ENCODE data around the gene PROCA1. TPM values are rescaled to one million over a fixed set of nuclear protein-coding genes. Genes with fewer than 3 reads are reported as not detected.

Gene PROCA1
- total and polyA plus RNA-seq, 9 of the 15 experiments (the other 6 are each of a cell fraction or from before 2014, with no cell fraction given), result 0.78 to 16.2 (median 5.6) TPM

DNA sequence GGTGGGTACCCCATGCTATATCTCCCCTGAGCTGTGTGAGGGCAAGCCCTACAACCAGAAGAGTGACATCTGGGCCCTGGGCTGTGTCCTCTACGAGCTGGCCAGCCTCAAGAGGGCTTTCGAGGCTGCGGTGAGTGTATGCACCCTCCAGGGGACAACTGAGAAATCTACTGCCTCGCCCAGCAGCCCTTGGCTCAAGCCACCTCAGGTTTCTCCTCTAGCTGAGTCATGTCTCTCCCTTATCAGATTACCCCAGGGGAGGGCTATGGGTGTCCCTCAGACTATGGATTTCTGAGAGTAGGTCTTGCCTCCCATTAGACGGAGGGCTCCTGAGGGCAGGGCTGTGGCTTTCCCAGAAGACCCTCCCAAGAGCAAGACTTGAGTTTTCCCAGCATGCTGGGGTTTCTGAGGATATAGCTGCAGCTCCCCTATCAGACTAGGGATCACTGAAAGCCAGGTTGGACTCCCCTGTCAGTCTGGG is 23.6 kb upstream of the PROCA1 start (continued):
- TF ChIP-seq ZFPM2 (CRISPR knock-in tag; IDR thresholded peaks at IDR 0.05) (no peak), ZBTB8A (IDR thresholded peaks at IDR 0.05; ENCODE audit: partially characterized antibody) (no peak), LEF1 (IDR thresholded peaks at IDR 0.05) (peak; percentile 54), CHD1 (IDR thresholded peaks at IDR 0.05; ENCODE audit: low read length) (no peak), ZNF561 (CRISPR knock-in tag; conservative IDR thresholded peaks at IDR 0.05) (no peak), U2AF1 (optimal IDR thresholded peaks at IDR 0.05; ENCODE audit: low read depth, low read length) (no peak), ZNF263 (CRISPR knock-in tag; IDR thresholded peaks at IDR 0.05; ENCODE audit: borderline replicate concordance) (no peak), MYNN (IDR thresholded peaks at IDR 0.05) (no peak; the same call in 1 of the 2 replicates), MYNN (CRISPR knock-in tag; IDR thresholded peaks at IDR 0.05) (no peak), RHOXF2B (CRISPR knock-in tag; conservative IDR thresholded peaks at IDR 0.05) (no peak), ZNF324 (CRISPR knock-in tag; IDR thresholded peaks at IDR 0.05) (no peak), KDM5B (IDR thresholded peaks at IDR 0.05; ENCODE audit: insufficient replicate concordance, low read depth, low read length) (no peak), FOXA1 (IDR thresholded peaks at IDR 0.05; ENCODE audit: borderline replicate concordance) (no peak), SNRNP70 (optimal IDR thresholded peaks at IDR 0.05; ENCODE audit: low read depth, low read length) (no peak), MED1 (CRISPR knock-in tag; IDR thresholded peaks at IDR 0.05; ENCODE audit: borderline replicate concordance) (no peak), ZNF507 (tag; conservative IDR thresholded peaks at IDR 0.05) (no peak), MTA1 (IDR thresholded peaks at IDR 0.05; ENCODE audit: borderline replicate concordance) (0 out of 2 replicates have a peak, but pooled peaks have one; percentile 14), ZNF12 (CRISPR knock-in tag; IDR thresholded peaks at IDR 0.05) (no peak), IFI16 (CRISPR knock-in tag; IDR thresholded peaks at IDR 0.05) (no peak), BDP1 (IDR thresholded peaks at IDR 0.05; ENCODE audit: insufficient read depth, insufficient read length) (no peak), GABPB2 (CRISPR knock-in tag; conservative IDR thresholded peaks at IDR 0.05) (no peak), DIDO1 (tag; IDR thresholded peaks at IDR 0.05; ENCODE audit: low read depth) (no peak)
- TF ChIP-seq, protein P1, sequence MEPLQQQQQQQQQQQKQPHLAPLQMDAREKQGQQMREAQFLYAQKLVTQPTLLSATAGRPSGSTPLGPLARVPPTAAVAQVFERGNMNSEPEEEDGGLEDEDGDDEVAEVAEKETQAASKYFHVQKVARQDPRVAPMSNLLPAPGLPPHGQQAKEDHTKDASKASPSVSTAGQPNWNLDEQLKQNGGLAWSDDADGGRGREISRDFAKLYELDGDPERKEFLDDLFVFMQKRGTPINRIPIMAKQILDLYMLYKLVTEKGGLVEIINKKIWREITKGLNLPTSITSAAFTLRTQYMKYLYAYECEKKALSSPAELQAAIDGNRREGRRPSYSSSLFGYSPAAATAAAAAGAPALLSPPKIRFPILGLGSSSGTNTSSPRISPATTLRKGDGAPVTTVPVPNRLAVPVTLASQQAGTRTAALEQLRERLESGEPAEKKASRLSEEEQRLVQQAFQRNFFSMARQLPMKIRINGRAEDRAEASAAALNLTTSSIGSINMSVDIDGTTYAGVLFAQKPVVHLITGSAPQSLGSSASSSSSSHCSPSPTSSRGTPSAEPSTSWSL (CRISPR knock-in tag; IDR thresholded peaks at IDR 0.05; ENCODE audit: borderline replicate concordance), result 0 out of 2 replicates have a peak, but pooled peaks have one; percentile 89
- TF ChIP-seq, protein P2, sequence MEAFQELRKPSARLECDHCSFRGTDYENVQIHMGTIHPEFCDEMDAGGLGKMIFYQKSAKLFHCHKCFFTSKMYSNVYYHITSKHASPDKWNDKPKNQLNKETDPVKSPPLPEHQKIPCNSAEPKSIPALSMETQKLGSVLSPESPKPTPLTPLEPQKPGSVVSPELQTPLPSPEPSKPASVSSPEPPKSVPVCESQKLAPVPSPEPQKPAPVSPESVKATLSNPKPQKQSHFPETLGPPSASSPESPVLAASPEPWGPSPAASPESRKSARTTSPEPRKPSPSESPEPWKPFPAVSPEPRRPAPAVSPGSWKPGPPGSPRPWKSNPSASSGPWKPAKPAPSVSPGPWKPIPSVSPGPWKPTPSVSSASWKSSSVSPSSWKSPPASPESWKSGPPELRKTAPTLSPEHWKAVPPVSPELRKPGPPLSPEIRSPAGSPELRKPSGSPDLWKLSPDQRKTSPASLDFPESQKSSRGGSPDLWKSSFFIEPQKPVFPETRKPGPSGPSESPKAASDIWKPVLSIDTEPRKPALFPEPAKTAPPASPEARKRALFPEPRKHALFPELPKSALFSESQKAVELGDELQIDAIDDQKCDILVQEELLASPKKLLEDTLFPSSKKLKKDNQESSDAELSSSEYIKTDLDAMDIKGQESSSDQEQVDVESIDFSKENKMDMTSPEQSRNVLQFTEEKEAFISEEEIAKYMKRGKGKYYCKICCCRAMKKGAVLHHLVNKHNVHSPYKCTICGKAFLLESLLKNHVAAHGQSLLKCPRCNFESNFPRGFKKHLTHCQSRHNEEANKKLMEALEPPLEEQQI (IDR thresholded peaks at IDR 0.05), result no peak
